Activated CD4-positive, alpha-beta T cell treated with anti-CD3 and anti-CD28 coated beads, Interleukin-2, amount 50 U/mL, for 4 hours (primary cell): Measurements from ENCODE around the gene CABP2.

Experiments used
- DNase-seq, 2 experiments: peaks; one replicate each; pipeline ENCODE4 v3.0.0-alpha.2; 2020

The CABP2 gene

DNA sequence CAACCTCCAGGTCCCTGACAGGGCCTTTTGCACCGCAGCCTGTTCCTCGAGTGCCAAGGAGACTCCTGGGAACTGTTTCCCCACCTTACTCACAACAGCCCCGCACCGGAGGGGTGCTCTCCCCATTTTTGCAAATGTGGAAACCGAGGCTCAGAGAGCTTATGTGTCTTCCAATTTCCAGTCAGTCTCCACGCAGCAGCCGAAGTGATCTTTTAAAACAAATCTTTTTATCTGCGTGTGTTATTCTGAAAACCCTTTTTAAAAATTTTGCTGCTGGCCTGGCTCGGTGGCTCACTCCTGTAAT, 53.8 kb downstream of the CABP2 start:
- DNase-seq: no peak
